ENCODE data around the gene SLC45A2.

Gene SLC45A2

DNA sequence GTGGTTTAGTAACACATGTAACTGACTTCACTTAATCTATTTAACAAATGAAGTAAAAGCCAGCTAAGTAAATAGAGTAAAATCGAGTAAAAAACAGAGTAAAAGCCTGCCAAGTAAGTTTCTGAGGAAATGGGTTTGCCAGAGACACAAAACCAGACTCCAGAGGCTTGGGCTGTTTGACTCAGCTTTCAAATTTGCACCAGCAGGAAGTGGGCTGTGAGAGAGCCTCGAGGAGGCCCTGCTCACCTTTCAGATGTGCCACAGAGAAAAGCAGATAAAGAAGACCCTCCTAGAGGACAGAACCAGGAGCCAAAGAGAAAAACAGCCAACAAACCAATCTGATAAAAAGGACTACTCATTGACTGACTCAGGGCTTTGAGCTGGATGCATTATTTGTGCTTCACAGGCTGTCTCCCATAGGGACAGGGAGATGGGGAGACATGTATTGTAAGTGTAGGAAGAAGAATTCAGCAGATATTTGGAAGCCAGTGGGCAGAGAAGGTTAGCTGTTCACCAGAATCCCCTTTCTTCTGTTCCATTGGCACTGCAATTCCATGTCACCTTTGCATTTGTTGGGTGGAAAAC, 37.7 kb upstream of the SLC45A2 start:
- H3K4me3 ChIP-seq (ENCODE audit: low read length), result no peak overlapping the region
- no peak for TF ChIP-seq CTCF (conservative IDR thresholded peaks at IDR 0.05; ENCODE audit: low read depth, low read length)
- no peak for DNase-seq (ENCODE audit: low read depth)

DNA sequence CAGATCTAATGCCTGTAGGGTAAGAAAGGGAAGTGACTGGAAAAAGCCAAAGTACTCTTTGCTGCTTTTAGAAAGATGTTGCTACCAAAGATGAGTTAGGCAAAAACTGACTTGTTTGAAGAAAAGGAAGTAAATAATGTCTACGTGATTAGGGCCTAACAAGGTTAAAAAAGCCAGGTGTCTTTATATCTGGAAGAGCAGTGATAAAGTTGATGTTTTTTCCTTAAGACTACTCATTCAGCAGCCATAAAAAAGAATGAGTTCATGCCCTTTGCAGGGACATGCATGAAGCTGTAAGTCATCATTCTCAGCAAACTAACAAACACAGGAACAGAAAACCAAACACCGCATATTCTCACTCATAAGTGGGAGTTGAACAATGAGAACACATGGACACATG, 36.8 kb upstream of the SLC45A2 start:
- TF ChIP-seq CTCF (conservative IDR thresholded peaks at IDR 0.05; ENCODE audit: low read depth, low read length), result no peak
- DNase-seq (ENCODE audit: low read depth), result no peak
- no peak overlapping the region for H3K4me3 ChIP-seq (ENCODE audit: low read length)

DNA sequence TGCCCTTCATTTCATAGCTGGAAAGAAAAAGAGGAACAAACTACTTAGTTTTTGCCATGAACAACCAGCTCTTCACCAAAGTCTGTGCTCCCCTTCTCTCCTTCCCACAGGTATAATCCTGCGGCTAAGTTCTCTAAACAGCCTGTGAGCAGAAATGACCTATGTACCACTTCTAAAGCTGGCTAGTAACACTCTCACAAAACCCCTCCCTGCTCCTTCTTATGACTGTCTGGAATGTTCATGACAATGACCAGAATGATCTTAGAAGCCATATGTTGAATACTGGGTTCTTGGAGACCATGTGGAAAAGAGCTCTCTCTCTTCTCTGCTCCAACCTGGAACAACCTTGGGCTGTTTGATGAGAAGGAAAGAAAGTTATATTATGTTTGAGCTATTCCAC, 36.2 kb upstream of the SLC45A2 start:
- no peak for TF ChIP-seq CTCF (conservative IDR thresholded peaks at IDR 0.05; ENCODE audit: low read depth, low read length)
- no peak for DNase-seq (ENCODE audit: low read depth)
- H3K4me3 ChIP-seq (ENCODE audit: low read length), result no peak overlapping the region

DNA sequence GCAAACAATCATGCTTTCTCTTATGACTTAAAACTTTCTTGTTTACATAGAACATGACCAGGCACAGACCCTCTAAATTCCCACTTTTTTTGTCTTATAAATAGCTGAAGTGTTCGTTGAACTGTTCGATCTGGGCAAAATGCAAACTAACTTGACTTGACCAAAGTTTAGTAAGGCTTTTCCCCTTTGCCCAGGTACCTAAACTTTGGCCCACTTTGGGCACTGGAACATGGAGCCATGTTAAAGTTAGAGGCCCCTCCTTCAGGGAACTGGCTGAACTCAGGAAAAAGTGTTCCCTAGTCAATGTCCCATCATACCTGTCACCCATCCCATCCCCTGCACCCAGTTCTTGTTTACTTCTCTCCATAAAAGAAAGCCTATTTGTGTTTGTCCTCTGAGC, 32.8 kb upstream of the SLC45A2 start:
- TF ChIP-seq CTCF (conservative IDR thresholded peaks at IDR 0.05; ENCODE audit: low read depth, low read length), result no peak
- no peak for DNase-seq (ENCODE audit: low read depth)
- H3K4me3 ChIP-seq (ENCODE audit: low read length), result no peak overlapping the region

- DNase-seq (ENCODE audit: low read depth), result no peak
- TF ChIP-seq CTCF (conservative IDR thresholded peaks at IDR 0.05; ENCODE audit: low read depth, low read length), result no peak
- no peak overlapping the region for H3K4me3 ChIP-seq (ENCODE audit: low read length)
Observed at GRCh38 chr5:34016750-34017149, 32.3 kb upstream of the SLC45A2 start.

- TF ChIP-seq CTCF (conservative IDR thresholded peaks at IDR 0.05; ENCODE audit: low read depth, low read length), result no peak
- DNase-seq (ENCODE audit: low read depth), result no peak
- no peak overlapping the region for H3K4me3 ChIP-seq (ENCODE audit: low read length)
Observed at GRCh38 chr5:34016222-34016621, 31.7 kb upstream of the SLC45A2 start.

GRCh38 chr5:34015120-34015822, 30.8 kb upstream of the SLC45A2 start:
- no peak for DNase-seq (ENCODE audit: low read depth)
- TF ChIP-seq CTCF (conservative IDR thresholded peaks at IDR 0.05; ENCODE audit: low read depth, low read length), result no peak
- no peak overlapping the region for H3K4me3 ChIP-seq (ENCODE audit: low read length)
